Heart right ventricle (tissue), 16 donors: ENCODE measurements around the gene HTR2C. TPM values are rescaled to one million over a fixed set of nuclear protein-coding genes. Genes with fewer than 3 reads are reported as not detected.

ENCODE experiments used
- ATAC-seq, 8 donors: fragments of 200-7000 bp; cut with Tn5 transposase; one replicate each; pipeline ENCODE4 v1.9.1; 2020; ENCODE audit warnings: mild to moderate bottlenecking in 8 of 8, moderate library complexity in 8 of 8, moderate number of reproducible peaks in 1 of 8
- DNase-seq, 2 donors: peaks; one replicate each; pipeline ENCODE4 v3.0.0-alpha.2; 2020
- H3K27ac ChIP-seq, 10 donors: fragments of 200-600 bp; sonication (generic) in 2 of 10; one replicate each; pipeline versions ENCODE4 v1.5.0 to v1.8.0; 2020 to 2022; ENCODE audit warnings: mild to moderate bottlenecking in 3 of 10
- H3K27me3 ChIP-seq, 7 donors: fragments of 200-600 bp; one replicate each; pipeline ENCODE4 v1.8.0; 2021 to 2022; ENCODE audit warnings: mild to moderate bottlenecking in 2 of 7
- H3K36me3 ChIP-seq, 9 donors: fragments of 200-600 bp; sonication (generic) in 1 of 9; one replicate each; pipeline versions ENCODE4 v1.5.0 to v1.8.0; 2020 to 2022; ENCODE audit warnings: mild to moderate bottlenecking in 2 of 9
- H3K4me1 ChIP-seq, 9 donors: fragments of 200-600 bp; sonication (generic) in 1 of 9; one replicate each; pipeline versions ENCODE4 v1.5.0 to v1.8.0; 2020 to 2022; ENCODE audit warnings: mild to moderate bottlenecking in 4 of 9
- H3K4me3 ChIP-seq, 10 donors: fragments of 200-600 bp; sonication (generic) in 2 of 10; one replicate each; pipeline versions ENCODE4 v1.5.0 to v1.8.0; 2020 to 2022; ENCODE audit warnings: mild to moderate bottlenecking in 7 of 10, moderate library complexity in 2 of 10
- H3K9me3 ChIP-seq, 11 donors: fragments of 200-600 bp in 10 of 11; sonication (generic) in 2 of 11; one replicate each; pipeline versions ENCODE4 v1.5.0 to v1.8.0; 2013 to 2022; ENCODE audit warnings: mild to moderate bottlenecking in 2 of 11, control low read depth in 1 of 11, moderate library complexity in 1 of 11
- WGBS, 2 donors: extraction: QIAGEN DNeasy Blood & Tissue Kit; methylation state at CpG; one replicate each; pipeline ENCODE4 v1.1.7; 2013; ENCODE audit warnings: inconsistent platforms in 1 of 2; 5-methylcytosine and 5-hydroxymethylcytosine counted together
- intact Hi-C, 10 donors: fragments of 100-400 bp; cut with DNase I; formaldehyde crosslinking; loops; one replicate each; pipeline versions ENCODE4 v1.11.1 to v1.14.2; 2022
- long read RNA-seq, 3 donors: library from polyadenylated mRNA; unstranded; transcript quantifications; one replicate each; pipeline ENCODE4 v2.0.0, GENCODE V29; 2020 to 2021
- polyA plus RNA-seq, 2 donors: library from polyadenylated mRNA; stranded (reverse); fragments of 200-250 nt; gene quantifications; one replicate each; pipeline ENCODE4 v1.2.3, GENCODE V29; 2013
- total RNA-seq, 10 donors: library from RNA; stranded (reverse); fragmentation: NEBNext Ultra II Directional in 3 of 10; extraction: Animal tissue kit (Norgen Biotek cat#: 25700) in 3 of 10; gene quantifications; one replicate each; pipeline versions ENCODE4 v1.2.1 to v1.2.4, GENCODE V29; 2021 to 2023
- TF ChIP-seq, protein P1 (sequence below), 9 donors: fragments of 200-600 bp; sonication (generic) in 2 of 9; IDR thresholded peaks; one replicate each; pipeline versions ENCODE4 v1.5.0 to v1.8.0; 2021 to 2022; ENCODE audit warnings: antibody characterized with exemption in 9 of 9, mild to moderate bottlenecking in 5 of 9, moderate library complexity in 1 of 9
- donor health status: Arrhythmogenic right ventricular cardiomyopathy.
- donor health status: ischemic (EF 13 %, LVEDD 7.1; RV severe dilation, severe dysfunction).
- donor health status: healthy with polysubstance abuse.
- donor health status: DM: no; HTN: yes; CAD: no.
- donor health status: DM: no; HTN: no; CAD: no.
- donor health status: ischemic (EF 25% LVEDD 6.9; RV normal size, moderate dysfunction).
- donor health status: ischemic (EF 25% LVEDD 5.7; RV mildly dilated, moderate dysfunction).
- donor health status: healthy.
- donor health status: DM: yes; HTN: yes; CAD: no.
- donor health status: Ischemic cardiomyopathy.
- donor health status: ischemic (EF 35%, LVEDD 5.7; RV mildly dilated, moderate dysfunction).
- donor health status: nonischemic (EF 11% LVEDD 7.7; RV severe dilation, severe dysfunction).
- donor health status: DM: yes; HTN: yes; CAD: no.
- donor health status: PGD.
- donor health status: ischemic (EF 29% LVEDD 5.4; RV normal size, mild dysfunction).
- donor health status: nonischemic (EF 23%, LVEDD 6.1; RV moderate dilation, normal function).

Gene HTR2C
- total RNA-seq: not detected
- polyA plus RNA-seq: not detected
- long read RNA-seq, donor 1: 0 reads
- long read RNA-seq, donor 2: 0 reads
- long read RNA-seq, donor 3: 0 reads

DNA sequence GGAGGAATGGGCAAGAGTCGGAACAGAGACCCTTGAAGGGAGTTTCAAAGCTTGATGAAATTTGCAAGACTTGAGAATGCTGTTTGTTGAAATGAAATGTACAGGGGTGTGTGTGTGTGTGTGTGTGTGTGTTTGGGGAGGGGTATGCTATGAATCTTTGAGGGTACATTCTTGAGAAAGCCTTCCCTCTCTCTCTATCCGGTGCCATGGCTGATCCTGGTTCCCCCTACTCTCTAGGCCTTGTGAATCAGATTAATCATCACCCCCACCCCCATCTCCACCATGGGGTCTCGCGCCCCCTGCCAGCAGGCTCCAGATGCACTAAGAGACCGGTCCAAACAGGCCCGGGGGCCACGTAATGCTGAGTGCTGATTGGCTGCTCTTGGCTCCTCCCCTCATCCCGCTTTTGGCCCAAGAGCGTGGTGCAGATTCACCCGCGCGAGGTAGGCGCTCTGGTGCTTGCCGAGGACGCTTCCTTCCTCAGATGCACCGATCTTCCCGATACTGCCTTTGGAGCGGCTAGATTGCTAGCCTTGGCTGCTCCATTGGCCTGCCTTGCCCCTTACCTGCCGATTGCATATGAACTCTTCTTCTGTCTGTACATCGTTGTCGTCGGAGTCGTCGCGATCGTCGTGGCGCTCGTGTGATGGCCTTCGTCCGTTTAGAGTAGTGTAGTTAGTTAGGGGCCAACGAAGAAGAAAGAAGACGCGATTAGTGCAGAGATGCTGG, at the start of gene HTR2C:
Gene HTR2C, plus strand, starts transcription at position 441 of the 729 bp plus-strand sequence. CDS start 142,851 bp downstream, outside the sequence.
- Histone ChIP-seq H3K4me3 (peak within 1 kb of the TSS in 6 of 10 donors; percentile 10 to 37 (median 31)), H3K9me3 (peaks cover 0 to 7% (median 0%) of the 10 kb centered on the region in 11 donors)
- TF ChIP-seq, protein P1, sequence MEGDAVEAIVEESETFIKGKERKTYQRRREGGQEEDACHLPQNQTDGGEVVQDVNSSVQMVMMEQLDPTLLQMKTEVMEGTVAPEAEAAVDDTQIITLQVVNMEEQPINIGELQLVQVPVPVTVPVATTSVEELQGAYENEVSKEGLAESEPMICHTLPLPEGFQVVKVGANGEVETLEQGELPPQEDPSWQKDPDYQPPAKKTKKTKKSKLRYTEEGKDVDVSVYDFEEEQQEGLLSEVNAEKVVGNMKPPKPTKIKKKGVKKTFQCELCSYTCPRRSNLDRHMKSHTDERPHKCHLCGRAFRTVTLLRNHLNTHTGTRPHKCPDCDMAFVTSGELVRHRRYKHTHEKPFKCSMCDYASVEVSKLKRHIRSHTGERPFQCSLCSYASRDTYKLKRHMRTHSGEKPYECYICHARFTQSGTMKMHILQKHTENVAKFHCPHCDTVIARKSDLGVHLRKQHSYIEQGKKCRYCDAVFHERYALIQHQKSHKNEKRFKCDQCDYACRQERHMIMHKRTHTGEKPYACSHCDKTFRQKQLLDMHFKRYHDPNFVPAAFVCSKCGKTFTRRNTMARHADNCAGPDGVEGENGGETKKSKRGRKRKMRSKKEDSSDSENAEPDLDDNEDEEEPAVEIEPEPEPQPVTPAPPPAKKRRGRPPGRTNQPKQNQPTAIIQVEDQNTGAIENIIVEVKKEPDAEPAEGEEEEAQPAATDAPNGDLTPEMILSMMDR (IDR thresholded peaks at IDR 0.05): no peak

DNA sequence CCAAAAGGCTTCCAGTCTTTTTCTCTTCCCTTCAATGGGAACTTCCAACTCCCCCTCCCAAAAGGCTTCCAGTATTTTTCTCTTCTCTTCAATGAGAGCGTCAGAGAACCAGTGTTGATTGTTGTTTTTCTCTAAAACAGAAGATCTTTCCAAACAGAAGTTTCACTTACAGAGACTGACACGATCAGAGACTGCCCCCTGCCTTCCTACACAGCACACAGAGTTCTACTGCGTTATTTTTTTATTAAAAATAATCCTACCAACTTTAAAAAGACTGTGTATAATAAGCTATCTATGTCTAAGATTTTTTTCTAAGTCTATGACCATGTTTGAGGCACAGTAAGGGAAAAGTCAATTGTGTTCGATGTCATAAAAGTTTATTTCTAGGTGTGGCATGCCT, 3.5 kb upstream of the HTR2C start:
- peaks cover 0 to 7% (median 0%) of the 10 kb centered on the region in 11 donors for H3K9me3 ChIP-seq
- H3K4me3 ChIP-seq: no peak overlapping the region
- no peak for ATAC-seq
- 11 to 17% methylated on average over 4 of the region's 4 CpGs for WGBS, 2 donors
- H3K27me3 ChIP-seq: peaks cover 0 to 93% (median 48%) of the 10 kb centered on the region in 7 donors
- H3K27ac ChIP-seq: no peak overlapping the region
- no peak for DNase-seq
- H3K4me1 ChIP-seq: peaks cover 0 to 14% (median 5%) of the 10 kb centered on the region in 9 donors
- intact Hi-C loops: no loop called here
- no peaks in the 10 kb centered on the region for H3K36me3 ChIP-seq
- TF ChIP-seq, protein P1 (IDR thresholded peaks at IDR 0.05): no peak

More for the DNA sequence above, at the start of gene HTR2C:
- Histone ChIP-seq H3K36me3 (no peaks in the 10 kb centered on the region), H3K27ac (no peak within 1 kb of the TSS), H3K27me3 (peaks cover 0 to 100% (median 48%) of the 10 kb centered on the region in 7 donors), H3K4me1 (peaks cover 0 to 14% (median 5%) of the 10 kb centered on the region in 9 donors)
- no peak for DNase-seq
- no peak for ATAC-seq
- intact Hi-C loops: no loop called here
- 4 to 7% methylated on average over 33 to 34 of the region's 34 CpGs for WGBS, 2 donors

DNA sequence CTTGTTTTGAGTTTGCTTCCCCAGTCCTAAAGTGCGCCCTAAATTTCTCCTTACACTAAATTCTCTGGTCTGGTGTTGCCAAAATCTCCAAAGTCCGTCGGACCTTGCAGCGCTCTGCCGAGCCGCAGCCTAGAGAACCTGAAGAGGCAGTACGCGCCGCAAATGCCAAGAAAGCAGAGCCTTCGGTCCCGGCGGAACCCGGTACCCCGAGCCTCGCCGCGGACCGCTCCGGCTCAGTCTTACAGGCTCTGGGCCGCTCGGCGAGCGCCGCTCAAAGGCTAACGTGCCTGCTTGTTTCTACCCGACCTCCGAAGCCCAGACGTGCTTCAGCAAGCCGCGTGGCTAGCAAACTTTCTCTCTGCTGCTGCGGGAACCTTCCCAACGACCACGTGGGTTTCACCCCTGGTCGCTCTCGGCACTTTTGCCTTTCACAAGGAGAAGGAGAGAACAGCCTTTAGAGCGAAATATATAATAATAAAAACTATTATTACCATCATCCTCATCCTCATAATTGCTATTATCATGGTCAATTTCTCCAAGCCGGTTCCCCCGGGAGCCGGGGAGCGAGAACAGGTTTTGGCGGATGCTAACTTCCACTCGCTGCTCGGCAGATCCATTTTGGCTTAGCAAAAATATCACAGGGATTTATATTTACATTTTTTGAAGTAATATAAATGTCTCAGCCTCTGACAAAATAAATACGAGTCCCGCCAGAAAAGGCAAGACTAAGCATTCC, 2.2 kb upstream of the HTR2C start:
- ATAC-seq (no peak), DNase-seq (no peak)
- 2 to 3% methylated on average over 40 to 45 of the region's 45 CpGs for WGBS, 2 donors
- H3K27ac ChIP-seq: no peak overlapping the region
- peaks cover 0 to 14% (median 5%) of the 10 kb centered on the region in 9 donors for H3K4me1 ChIP-seq
- H3K36me3 ChIP-seq: no peaks in the 10 kb centered on the region
- intact Hi-C loops: no loop called here
- H3K4me3 ChIP-seq: peak overlapping the region in 4 of 10 donors; percentile 8 to 34 (median 14)
- peaks cover 0 to 7% (median 0%) of the 10 kb centered on the region in 11 donors for H3K9me3 ChIP-seq
- TF ChIP-seq, protein P1 (IDR thresholded peaks at IDR 0.05): no peak
- peaks cover 0 to 100% (median 48%) of the 10 kb centered on the region in 7 donors for H3K27me3 ChIP-seq

DNA sequence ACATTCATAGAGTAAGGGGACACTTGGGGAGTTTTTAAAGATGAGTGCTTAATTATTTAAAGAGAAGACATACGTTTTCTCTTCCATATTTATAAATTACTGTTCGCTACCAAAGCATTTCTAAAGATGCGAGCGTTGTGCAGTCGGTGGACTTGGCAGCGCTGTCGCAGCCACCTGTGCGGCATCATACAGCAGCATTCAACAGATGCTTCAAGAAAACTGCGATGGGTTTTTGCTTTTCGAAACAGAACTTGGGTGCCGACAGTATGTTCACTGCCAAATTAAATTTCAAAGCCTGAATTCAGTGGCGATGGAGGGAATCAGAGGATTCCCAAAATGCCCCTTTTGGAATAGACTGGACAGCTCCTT, 1.6 kb upstream of the HTR2C start:
- TF ChIP-seq, protein P1 (IDR thresholded peaks at IDR 0.05): no peak
- DNase-seq (no peak), ATAC-seq (no peak)
- Histone ChIP-seq H3K4me3 (no peak overlapping the region), H3K9me3 (peaks cover 0 to 7% (median 0%) of the 10 kb centered on the region in 11 donors), H3K27me3 (peaks cover 0 to 100% (median 48%) of the 10 kb centered on the region in 7 donors), H3K27ac (no peak overlapping the region), H3K4me1 (peaks cover 0 to 14% (median 5%) of the 10 kb centered on the region in 9 donors), H3K36me3 (no peaks in the 10 kb centered on the region)
- WGBS, 2 donors: 9% methylated on average over 12 of the region's 12 CpGs
- intact Hi-C loops: no loop called here
